Nephron (organoid): ENCODE data around the gene DGKI.

Experiments used
- H3K27ac Mint-ChIP-seq, 3 experiments: 2 replicates each; pipeline ENCODE4 v1.8.0; 2020; ENCODE audit warnings: mixed read lengths in 3 of 3, mild to moderate bottlenecking in 2 of 3, moderate library complexity in 1 of 3
- H3K27me3 Mint-ChIP-seq: 2 replicates; pipeline ENCODE4 v1.8.0; 2021; ENCODE audit warnings: low read depth, mild to moderate bottlenecking, moderate library complexity, mixed read lengths
- H3K36me3 Mint-ChIP-seq: 2 replicates; pipeline ENCODE4 v1.8.0; 2020; ENCODE audit warnings: low read depth, mixed read lengths
- H3K4me1 Mint-ChIP-seq: 2 replicates; pipeline ENCODE4 v1.8.0; 2020; ENCODE audit warnings: mixed read lengths
- H3K4me3 Mint-ChIP-seq, 3 experiments: 2 replicates each; pipeline ENCODE4 v1.8.0; 2020; ENCODE audit warnings: mild to moderate bottlenecking in 3 of 3, mixed read lengths in 3 of 3, moderate library complexity in 2 of 3
- H3K9me3 Mint-ChIP-seq: 2 replicates; pipeline ENCODE4 v1.8.0; 2020; ENCODE audit warnings: mixed read lengths
- CTCF ChIP-seq, 3 experiments: fragments of 200-600 bp; sonication (generic); IDR thresholded peaks; one replicate each; pipeline ENCODE4 v1.5.0; 2021; ENCODE audit warnings: antibody characterized with exemption in 3 of 3; ENCODE audit not compliant: unreplicated experiment in 3 of 3

DGKI gene

GRCh38 chr7:137703291-137704010 lies 143.3 kb downstream of the DGKI start:
- H3K36me3 Mint-ChIP-seq, result no peaks in the 10 kb centered on the region
- H3K9me3 Mint-ChIP-seq, result peaks cover 28% of the 10 kb centered on the region
- peaks cover 2% of the 10 kb centered on the region for H3K27me3 Mint-ChIP-seq
- TF ChIP-seq CTCF (IDR thresholded peaks at IDR 0.05; ENCODE audit: unreplicated experiment in 3 of 3), result no peak
- H3K27ac Mint-ChIP-seq, result no peak overlapping the region
- H3K4me3 Mint-ChIP-seq, result no peak overlapping the region
- H3K4me1 Mint-ChIP-seq, result no peaks in the 10 kb centered on the region

GRCh38 chr7:137696988-137697387 lies 149.8 kb downstream of the DGKI start:
- Mint-ChIP-seq H3K4me1 (no peaks in the 10 kb centered on the region), H3K36me3 (no peaks in the 10 kb centered on the region), H3K9me3 (no peaks in the 10 kb centered on the region), H3K4me3 (no peak overlapping the region), H3K27ac (no peak overlapping the region), H3K27me3 (peaks cover 3% of the 10 kb centered on the region)
- TF ChIP-seq CTCF (IDR thresholded peaks at IDR 0.05; ENCODE audit: unreplicated experiment in 3 of 3), result no peak

GRCh38 chr7:137696376-137696775 lies 150.4 kb downstream of the DGKI start:
- TF ChIP-seq CTCF (IDR thresholded peaks at IDR 0.05; ENCODE audit: unreplicated experiment in 3 of 3), result no peak
- H3K9me3 Mint-ChIP-seq, result no peaks in the 10 kb centered on the region
- H3K4me1 Mint-ChIP-seq, result no peaks in the 10 kb centered on the region
- no peaks in the 10 kb centered on the region for H3K36me3 Mint-ChIP-seq
- no peak overlapping the region for H3K4me3 Mint-ChIP-seq
- peaks cover 3% of the 10 kb centered on the region for H3K27me3 Mint-ChIP-seq
- H3K27ac Mint-ChIP-seq, result no peak overlapping the region

DNA sequence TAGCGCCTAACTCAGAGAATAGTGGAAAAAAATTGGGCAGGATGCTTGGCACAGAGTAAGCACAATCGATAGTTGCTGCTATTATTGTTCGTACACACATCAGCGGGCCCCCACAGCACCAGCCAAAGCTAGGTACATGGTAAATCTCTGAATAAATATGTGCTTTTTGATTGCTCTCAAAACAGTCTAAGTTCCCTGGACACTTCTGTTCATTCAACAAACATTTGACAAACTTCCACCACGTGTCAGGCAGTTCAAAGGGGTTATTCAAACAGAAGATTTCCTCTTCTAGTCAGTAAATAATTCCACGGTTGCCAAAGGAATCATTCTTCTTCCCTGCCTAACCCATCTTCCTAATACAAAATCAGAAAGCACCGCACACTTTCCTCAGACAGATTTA lies 150.8 kb downstream of the DGKI start:
- no peak for TF ChIP-seq CTCF (IDR thresholded peaks at IDR 0.05; ENCODE audit: unreplicated experiment in 3 of 3)
- Mint-ChIP-seq H3K4me3 (no peak overlapping the region), H3K27ac (no peak overlapping the region)

GRCh38 chr7:137695494-137695893 lies 151.3 kb downstream of the DGKI start:
- Mint-ChIP-seq H3K27me3 (peaks cover 3% of the 10 kb centered on the region), H3K9me3 (no peaks in the 10 kb centered on the region), H3K4me3 (no peak overlapping the region), H3K4me1 (no peaks in the 10 kb centered on the region), H3K36me3 (no peaks in the 10 kb centered on the region), H3K27ac (no peak overlapping the region)
- no peak for TF ChIP-seq CTCF (IDR thresholded peaks at IDR 0.05; ENCODE audit: unreplicated experiment in 3 of 3)

More for the DNA sequence above, 150.8 kb downstream of the DGKI start:
- Mint-ChIP-seq H3K9me3 (no peaks in the 10 kb centered on the region), H3K4me1 (no peaks in the 10 kb centered on the region), H3K36me3 (no peaks in the 10 kb centered on the region), H3K27me3 (peaks cover 3% of the 10 kb centered on the region)

DNA sequence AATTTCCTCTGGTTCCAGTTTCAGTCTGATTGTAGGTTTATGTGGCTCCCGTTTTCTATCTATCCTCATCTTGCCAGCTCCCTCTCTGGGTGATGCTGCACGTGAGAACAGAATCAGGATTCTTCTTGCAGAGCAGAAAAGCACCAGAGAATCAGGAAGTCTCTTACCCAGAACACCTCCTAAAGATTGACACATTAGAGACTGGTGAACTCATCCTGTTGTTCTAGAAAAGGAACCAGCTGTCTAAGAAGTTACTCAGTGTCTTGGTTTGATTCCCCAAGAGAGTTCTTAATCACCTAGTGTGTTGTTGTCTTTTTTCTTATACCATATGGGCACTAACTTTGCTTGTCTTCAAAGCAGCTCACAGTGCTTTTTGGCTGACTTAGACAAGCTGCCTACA lies 152.4 kb downstream of the DGKI start:
- peaks cover 3% of the 10 kb centered on the region for H3K27me3 Mint-ChIP-seq
- no peak for TF ChIP-seq CTCF (IDR thresholded peaks at IDR 0.05; ENCODE audit: unreplicated experiment in 3 of 3)
- H3K9me3 Mint-ChIP-seq, result no peaks in the 10 kb centered on the region
- no peak overlapping the region for H3K27ac Mint-ChIP-seq
- H3K36me3 Mint-ChIP-seq, result no peaks in the 10 kb centered on the region
- H3K4me1 Mint-ChIP-seq, result no peaks in the 10 kb centered on the region
- H3K4me3 Mint-ChIP-seq, result no peak overlapping the region
